NCI-H82 treated with DMSO at 0.1 percent for 48 hours (cell line): ENCODE measurements around the gene RPL32.
"Not testable (repeated sequence)": the region's sequence is repeated elsewhere in the genome, so short reads cannot be mapped to it uniquely, and the experiment has no call there.

ENCODE experiments used
- DNase-seq: peaks from one replicate; lab custom pipeline; 2025; ENCODE audit not compliant: unreplicated experiment; lab: John Stamatoyannopoulos, UW

RPL32 gene

DNA sequence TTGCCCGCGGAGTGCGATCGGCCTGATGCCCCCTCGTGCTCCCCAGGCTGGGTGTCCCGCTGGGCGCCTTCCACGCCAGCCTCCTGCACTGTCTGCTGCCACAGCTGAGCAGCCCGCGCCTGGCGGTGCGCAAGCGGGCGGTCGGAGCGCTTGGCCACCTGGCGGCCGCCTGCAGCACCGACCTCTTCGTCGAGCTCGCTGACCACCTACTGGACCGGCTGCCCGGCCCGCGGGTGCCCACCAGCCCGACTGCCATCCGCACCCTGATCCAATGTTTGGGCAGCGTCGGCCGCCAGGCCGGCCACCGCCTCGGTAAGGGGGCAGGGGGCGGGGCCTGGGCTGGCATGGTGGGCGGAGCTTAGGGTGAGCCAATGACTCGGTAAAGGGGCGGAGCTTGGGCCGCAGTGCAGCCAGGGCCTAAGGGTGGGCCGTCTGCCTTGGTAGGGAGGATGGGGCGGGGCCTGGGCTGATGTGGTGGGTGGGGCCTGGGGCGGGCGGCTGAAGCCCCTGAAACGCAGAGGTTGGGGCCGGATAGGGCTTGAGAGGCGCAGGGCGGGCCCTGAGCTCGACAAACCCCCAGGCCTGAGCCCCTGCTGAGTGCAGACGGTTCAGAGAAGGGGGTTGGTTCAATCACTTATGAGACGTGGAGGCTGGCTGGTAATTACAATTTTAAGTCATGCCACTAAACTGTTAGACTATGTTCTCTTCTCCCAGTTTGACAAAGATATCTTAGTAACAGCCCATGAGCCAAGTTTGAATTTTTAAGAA lies 31.2 kb downstream of the RPL32 start:
- no peak for DNase-seq

DNA sequence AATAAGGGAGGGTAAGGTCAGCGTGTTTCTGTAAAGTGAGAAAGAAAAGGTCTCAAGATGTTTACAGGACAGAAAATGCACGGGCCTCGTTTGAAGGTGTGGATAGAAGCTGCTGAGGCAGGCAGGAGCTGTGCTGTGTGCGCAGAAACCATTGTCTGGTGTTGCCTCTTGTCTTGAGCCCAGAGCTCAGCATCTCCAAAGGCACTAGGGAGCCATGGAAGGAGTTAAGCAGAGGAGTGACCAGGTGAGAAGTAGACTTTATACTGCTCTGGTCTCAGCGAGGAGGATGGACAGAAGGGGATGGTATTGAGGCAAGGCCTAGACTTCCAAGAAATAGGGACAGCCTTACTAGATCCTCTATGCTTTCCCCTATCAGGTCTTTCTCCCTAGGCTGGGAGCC lies 31.9 kb downstream of the RPL32 start:
- no peak for DNase-seq

DNA sequence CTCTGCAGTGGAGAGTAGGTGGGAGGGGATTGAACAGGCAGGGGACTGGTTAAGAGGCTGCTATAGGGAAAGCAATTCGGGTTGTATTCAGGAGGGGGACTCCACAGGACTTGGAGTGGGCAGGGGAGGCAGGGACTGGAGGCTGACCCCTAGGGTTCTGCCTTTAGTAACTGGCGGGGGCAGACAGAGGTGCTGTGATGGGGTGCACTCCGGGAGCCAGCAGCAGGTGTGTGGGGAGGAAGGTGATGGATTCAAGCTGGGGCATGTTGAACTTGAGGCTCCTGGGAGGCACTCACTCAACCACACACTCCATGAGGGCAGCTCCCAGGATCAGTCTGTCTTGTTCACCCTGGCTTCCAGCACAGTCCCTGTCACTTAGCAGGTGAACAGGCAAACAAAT lies 32.4 kb downstream of the RPL32 start:
- DNase-seq, result no peak

DNA sequence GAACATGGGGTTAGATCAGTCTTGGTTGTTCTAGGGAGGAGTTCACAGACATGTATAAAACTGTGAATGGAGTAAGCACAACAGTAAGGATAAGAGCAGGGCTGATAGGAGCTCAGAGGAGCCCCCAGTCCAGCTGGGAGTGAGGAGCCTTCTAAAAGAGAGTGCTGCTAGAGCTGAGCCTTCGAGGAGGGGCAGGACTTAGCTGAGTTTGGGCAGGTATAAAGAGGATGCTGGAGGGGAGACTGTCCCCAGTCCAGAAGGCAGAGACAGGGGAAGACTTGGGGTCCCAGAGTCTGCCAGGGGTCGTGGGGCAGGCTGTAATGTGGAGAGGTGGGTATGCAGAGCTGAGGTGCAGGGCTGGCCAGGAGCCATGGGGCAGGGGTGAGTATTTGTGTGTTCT lies 32.8 kb downstream of the RPL32 start:
- no peak for DNase-seq

DNA sequence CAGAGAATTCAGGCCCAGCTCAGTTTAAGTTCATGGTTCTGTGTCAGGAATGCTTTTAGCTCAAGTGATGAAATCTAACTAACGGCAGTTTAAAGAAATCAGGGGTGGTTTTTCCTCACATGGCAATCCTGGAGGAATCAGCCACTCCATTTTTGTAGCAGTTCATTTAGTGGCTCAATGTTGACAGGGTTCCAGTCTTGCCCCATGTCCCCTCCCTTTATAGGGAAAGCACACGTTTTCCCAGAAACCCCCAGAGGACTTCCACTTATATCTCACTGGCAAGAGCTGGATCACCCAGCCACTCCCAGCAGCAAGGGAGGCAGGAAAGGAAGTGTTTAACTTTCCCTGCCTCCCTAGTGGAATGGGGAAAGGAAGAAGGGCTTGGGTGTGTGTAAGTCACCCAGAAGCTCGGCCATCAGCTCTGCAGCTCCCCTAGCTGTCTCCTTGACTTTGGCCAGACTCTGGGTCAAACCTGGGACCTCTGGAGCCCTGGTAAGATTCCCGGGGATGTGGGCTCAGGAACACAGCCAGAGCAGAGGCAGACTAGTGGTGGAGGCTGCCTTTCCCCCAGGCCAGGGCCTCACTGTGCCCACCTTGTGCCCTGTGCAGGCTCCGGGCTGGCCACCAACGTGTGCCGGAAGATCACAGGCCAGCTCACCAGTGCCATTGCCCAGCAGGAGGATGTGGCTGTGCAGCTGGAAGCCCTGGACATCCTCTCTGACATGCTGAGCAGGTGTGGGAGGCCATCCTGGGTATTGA lies 33.6 kb downstream of the RPL32 start:
- DNase-seq, result no peak

DNA sequence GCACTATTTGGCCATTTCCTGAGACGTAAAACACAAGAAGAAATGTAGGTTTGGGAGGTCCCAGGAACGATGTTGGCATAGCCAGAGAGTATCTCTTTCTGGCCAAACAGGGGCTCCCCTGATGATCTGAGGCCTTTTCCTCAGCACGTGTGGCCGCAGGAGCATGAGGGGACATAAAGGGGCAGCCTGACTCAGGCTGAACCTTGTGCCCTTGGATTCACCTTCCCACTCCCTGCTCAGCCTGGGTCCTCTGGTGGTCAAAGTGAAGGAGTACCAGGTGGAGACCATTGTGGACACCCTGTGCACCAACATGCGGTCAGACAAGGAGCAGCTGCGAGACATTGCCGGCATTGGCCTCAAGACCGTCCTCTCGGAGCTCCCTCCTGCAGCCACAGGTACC lies 34.3 kb downstream of the RPL32 start:
- DNase-seq, result no peak

DNA sequence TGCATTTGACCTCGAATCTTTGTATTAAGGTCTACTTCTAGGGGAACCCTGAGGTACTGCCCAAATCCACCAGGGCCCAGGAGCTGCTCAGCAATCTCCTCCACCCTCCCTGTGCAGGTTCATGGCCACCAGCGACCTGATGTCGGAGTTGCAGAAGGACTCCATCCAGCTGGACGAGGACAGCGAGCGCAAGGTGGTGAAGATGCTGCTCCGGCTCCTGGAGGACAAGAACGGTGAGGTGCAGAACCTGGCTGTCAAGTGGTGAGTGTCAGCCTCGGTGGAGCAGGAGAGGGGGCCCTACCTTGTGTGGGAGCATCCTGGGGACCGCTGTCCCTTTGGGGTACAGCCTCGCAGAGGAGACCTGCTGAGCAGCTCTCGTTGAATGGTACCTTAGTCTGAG lies 38.0 kb downstream of the RPL32 start:
- DNase-seq, result no peak

DNA sequence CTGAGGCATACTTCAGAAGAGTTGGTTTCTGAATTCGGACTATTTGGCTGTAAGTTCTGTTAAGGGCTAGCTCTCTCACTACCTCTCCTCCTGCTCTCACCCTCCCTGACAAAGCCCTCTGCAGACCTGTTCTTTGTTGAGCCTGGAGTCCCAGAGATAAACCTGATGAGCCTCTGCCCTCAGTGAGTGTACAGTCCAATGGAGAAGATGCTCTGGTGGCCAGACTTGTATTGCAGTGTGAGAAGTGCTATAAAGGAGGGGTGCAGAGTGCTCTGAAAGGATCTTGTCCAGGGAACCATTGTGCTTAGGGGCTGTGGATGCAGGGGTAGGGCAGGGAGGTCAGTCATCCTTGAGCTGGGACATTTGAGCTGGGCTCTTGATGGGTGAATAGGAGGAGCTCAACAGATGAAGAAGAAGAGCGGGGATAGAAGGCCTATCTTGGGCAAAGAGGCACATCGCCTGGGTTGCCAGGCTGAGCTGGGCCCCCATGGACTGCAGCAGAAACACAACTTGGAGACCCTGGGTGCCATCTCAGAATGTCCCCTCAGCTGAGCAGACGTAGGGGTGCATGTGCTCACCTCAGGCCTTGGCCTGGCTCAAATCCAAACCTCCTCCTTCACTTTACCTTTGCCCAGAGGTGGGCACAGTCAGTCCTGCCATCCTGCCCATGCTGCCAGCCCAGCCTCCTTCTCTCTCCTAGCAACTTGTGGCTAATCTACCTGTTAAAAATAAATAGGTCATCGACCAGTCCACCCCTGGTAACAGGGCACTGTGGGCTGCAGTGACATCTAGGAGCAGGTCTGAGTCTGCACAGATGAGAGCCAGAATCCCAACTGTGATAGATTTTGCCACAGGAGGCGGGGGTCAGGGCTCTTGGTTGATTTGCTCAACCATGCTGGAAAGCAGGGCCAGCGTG lies 41.6 kb downstream of the RPL32 start:
- no peak for DNase-seq

DNA sequence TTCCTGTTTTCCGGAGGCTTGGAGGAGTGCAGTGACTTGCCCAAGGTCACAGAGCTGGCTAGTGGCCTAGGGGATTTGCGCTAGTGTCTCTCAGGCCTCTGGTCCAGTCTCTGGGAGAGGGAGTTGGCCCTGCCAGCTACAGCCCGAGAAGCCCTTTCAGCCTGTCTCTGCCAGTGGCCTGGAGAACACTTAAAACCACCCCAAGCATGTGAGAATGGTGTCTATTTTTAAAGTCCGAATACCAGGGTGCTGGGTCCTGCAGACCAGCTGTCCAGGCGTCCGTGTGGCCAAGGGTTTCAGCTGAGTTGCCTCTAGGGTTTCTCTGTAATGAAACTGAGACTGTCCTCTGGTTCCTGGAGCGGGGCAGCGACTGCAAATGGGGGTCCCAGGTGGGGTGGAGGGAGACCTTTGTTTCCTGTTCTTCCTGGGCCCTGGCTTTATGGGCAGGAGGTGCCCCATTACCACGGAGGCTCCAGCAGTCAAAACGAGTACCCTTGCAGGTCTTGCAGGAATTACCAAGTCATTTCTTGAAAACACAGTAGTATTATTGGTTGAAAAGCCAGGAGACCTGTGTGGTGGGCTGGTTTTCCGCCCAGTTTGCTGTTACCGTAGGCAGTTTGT lies 42.7 kb downstream of the RPL32 start:
- DNase-seq, result no peak

DNA sequence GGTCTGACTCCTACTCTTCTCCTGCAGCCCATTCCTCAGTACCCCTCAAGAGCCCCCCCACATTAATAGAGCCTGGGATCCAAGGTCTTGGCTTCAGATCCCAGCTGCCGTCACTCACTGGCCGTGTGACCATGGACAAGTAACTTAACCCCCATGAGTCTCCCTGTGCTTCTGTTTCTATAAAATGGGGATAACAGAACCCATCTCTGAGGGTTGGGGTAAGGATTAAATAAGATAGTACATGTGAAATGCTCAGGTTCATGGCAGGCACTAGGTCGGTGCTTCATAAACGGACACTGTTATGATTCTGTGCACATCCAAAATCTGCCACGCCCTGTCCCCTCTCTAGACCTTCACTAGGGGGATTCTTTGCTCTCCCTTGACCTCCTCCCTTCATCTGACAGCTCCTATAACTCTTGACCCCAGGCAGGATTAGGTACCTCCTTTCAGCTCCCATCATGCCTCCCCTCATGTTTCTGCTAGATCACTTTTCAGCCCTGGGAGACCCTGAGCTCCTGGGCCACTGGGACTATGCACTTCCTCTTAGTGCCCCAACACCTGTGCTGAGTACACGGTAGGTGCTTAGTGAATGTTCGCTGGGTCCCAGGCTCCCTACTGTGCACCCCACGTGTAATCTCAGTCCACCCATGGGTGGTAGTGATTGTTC lies 43.3 kb downstream of the RPL32 start:
- no peak for DNase-seq

DNA sequence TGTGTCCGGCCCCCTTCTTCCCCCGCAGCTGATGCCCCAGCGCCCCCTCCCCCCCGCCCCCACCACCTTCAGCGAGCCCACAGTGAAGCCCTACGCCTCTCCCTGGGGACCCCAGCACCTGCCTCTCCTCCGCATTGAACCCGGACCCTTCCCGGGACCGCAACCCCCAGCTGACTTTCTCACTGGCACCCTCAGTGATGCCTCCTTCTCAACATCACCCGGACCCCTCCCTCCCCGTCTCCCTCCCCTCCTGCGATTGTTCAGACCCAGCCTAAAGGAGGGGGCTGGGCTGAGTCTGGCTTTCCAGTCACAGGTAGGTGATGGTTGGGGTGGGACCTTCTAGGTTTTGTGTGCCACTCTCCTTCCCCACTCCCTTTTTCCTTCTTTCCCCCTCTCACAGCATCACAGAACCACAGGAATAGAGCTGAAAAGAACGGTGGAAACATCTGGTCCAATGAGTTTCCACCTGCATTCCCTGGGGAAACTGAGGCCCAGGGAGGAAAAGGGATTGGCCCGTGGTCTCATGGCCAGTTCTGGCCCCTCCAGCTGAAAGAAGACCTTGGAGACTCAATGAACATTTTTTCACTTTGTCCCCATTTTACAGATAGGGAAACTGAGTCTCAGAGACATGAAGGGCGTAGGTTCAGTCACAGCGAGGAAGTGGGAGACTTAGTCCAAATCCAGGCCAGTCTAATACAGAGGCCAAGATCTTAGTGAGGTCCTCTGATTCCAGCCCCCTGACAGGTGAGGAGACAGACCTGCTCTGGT lies 44.1 kb downstream of the RPL32 start:
- no peak for DNase-seq

DNA sequence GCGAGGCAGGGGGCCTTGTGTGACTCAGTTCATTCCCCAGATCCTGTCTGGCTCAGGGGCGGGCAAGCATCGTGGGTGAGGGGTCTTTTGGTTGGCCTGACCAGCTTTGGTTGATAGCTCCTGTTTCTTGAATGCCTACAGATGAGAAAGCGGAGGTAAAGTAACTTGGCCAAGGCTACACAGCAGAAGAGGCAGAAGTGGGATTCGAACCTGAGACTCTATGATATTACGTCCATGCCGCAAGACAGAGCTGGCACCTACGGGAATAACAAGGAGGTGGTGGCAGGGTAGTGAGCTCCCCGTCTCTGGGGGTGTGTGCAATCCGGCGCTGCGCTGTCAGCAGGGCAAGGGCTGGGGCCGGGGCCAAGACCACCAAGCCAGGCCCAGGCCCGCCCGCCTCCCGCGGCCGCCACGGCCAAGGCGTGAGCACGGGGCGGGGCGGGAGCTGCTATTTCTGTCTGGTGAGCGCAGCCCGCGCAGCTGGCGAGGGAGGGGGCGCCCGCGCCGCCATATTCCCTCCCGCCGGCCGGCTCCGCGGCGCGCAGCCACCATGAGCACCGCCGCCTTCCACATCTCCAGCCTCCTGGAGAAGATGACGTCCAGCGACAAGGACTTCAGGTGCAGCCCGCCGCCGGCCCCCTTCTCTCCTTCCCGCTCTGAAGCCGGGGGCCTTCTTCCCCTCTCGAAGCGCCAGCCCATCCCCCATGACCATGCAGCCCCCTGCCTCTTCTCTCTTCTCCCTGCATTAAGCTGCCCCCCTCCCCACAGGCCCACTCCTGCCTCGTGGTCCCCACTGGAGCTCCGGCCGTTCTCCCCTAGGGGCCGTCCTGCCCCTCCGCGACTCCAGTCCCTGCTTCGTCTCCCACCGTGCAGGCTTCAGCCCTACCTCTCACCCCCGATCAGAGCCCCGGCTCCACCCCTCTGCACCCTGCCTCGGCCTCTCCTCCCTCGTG lies 44.9 kb downstream of the RPL32 start, which contains the start of gene CAND2:
Gene CAND2 (plus strand): TSS at position 510 of the 953 bp plus-strand sequence. CDS start 41 bp downstream, at position 551.
- DNase-seq, result no peak

DNA sequence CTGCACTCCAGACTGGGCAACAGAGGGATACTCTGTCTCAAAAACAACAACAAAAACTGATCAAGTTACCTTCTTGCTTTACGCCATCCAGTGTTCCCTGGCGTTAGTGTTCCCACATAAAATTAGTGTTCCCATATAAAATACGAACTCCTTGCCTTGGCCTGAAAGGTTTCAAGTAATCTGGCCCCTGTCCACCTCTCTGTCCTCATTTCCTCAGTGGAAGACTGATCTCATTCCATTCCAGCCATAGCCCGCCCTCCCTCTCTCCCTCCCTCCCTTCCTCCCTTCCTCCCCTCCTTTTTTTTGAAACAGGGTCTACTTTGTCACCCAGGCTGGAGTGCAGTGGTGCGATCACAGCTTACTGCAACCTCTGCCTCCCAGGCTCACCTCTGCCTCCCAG lies 47.7 kb downstream of the RPL32 start:
- DNase-seq, result no peak

DNA sequence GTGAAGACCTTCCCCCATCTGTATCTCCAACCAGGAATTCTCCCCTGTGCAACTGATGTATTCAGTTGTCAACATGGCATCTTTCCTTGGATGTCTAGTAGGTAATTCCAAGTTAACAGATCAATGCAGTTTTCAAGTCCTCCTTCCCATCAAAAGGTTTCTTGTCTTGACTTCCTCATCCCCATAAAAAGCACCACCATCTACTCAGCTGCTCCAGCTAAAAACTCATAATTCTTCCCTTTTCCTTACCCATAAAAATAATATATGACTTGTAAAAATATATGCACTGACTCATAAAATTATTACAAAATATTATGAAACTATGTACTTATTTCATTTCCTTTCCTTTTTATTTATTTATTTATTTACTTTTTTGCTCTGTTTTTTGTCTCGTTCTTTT lies 49.9 kb downstream of the RPL32 start:
- no peak for DNase-seq

DNA sequence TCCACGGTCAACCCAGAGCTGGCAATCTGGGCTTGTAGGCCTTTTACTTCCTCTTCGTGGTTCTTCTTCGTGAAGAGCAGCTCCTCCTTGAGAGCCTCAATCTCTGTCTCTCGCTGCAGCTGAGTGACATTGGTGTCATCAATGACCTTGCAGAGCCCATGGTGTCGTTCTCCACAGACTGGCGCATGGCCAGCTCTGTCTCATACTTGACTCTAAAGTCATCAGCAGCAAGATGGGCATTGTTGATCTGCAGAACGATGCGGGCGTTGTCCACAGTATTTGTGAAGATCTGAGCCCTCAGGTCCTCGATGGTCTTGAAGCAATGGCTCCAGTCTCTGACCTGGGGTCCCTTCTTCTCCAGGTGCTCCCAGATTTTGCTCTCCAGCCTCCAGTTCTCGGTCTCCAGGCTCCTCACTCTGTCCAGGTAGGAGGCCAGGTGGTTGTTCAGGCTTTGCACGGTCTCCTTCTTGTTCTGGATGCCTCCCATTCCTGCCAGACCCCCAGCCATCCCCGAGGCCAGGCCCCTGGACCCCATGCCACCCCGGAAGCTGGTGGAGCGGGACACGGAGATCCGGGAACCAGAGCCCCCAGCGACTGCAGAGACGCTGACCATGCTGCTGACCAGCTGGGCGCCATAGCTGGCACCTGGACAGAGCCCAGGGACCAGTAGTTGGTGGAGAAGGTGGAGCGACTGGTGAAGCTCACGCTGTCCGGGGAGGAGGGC lies 53.2 kb downstream of the RPL32 start:
- not testable (repeated sequence) for DNase-seq

DNA sequence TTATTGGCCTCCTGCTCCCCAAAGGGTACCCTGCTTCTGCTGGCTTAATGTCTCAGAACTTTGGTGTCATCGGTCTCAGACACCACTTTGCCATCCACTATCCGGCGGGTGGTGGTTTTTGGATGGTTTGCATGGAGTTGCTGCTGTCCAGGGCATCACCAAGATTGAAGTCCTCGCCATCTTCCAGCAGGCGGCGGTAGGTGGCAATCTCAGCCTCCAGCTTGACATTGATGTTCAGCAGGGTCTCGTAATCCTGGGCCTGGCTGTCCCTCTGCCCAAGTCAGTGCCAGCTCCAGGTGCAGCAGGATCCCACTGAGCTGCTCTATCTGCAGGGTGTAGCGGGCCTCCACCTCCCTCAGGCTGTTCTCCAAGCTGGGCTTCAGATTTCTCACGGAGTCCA lies 54.0 kb downstream of the RPL32 start:
- DNase-seq, result not testable (repeated sequence)

DNA sequence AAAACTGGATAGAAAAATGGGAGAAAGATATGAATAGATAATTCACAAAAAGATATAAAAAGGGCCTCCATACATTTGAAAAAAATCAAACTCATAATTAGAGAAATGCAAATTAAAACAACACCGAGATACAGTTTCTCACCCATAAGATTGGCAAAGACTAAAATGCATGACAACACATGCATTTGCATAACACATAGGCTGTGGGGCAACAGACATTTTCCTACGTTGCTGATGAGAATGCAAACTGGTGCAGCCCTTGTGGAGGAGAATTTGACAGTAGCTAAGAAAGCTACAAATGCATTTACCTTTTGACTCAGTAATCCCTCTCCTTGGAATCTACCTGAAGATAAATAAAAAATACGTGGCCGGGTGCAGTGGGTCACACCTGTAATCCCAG lies 56.3 kb downstream of the RPL32 start:
- no peak for DNase-seq
